ENCODE data around the gene TASP1.

DNA sequence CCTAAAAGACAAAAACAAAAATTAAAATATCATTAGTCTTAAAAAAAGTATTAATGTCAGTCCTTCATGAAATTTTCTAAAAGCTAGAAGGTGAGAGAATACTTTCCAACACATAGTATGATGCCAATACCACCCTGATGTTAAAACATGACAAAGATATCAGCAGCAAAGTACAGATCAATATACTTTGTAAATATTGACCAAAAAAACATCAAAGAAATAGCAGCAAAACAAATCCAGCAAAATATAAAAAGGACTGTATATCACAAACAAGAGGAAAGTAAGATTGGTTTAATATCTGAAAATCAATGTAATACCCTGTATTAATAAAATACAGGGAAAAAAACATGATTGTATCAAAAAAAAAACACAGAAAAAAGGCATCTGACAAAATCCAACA lies 51.4 kb downstream of the TASP1 start:
- TF ChIP-seq EP300 (IDR thresholded peaks at IDR 0.05), result no peak
- TF ChIP-seq, protein P1, sequence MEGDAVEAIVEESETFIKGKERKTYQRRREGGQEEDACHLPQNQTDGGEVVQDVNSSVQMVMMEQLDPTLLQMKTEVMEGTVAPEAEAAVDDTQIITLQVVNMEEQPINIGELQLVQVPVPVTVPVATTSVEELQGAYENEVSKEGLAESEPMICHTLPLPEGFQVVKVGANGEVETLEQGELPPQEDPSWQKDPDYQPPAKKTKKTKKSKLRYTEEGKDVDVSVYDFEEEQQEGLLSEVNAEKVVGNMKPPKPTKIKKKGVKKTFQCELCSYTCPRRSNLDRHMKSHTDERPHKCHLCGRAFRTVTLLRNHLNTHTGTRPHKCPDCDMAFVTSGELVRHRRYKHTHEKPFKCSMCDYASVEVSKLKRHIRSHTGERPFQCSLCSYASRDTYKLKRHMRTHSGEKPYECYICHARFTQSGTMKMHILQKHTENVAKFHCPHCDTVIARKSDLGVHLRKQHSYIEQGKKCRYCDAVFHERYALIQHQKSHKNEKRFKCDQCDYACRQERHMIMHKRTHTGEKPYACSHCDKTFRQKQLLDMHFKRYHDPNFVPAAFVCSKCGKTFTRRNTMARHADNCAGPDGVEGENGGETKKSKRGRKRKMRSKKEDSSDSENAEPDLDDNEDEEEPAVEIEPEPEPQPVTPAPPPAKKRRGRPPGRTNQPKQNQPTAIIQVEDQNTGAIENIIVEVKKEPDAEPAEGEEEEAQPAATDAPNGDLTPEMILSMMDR (IDR thresholded peaks at IDR 0.05), result no peak
- no peak for TF ChIP-seq POLR2A (IDR thresholded peaks at IDR 0.05)

Data from tibial nerve (tissue), 4 donors.